SU-DHL-6 (cell line): ENCODE data around the gene CTLA4.

Source experiments
- CTCF ChIP-seq: fragments of 200-600 bp; sonication (generic); IDR thresholded peaks from one replicate; pipeline ENCODE4 v1.5.1; 2017; ENCODE audit warnings: antibody characterized with exemption, mild to moderate bottlenecking, low read length, moderate library complexity; ENCODE audit not compliant: insufficient read depth, poor library complexity, severe bottlenecking
- EZH2phosphoT487 ChIP-seq: fragments of 200-600 bp; sonication (generic), shearing (Covaris generic); conservative IDR thresholded peaks from 2 replicates; pipeline ENCODE4 v1.6.1; 2018; ENCODE audit warnings: mild to moderate bottlenecking, antibody characterized with exemption, low read length, moderate library complexity, mixed read lengths

GRCh38 chr2:203819434-203820133, 48.0 kb upstream of the CTLA4 start:
- no peak for TF ChIP-seq CTCF
- no peak for TF ChIP-seq EZH2phosphoT487
